ENCODE results near the gene ZNF697.

DNA sequence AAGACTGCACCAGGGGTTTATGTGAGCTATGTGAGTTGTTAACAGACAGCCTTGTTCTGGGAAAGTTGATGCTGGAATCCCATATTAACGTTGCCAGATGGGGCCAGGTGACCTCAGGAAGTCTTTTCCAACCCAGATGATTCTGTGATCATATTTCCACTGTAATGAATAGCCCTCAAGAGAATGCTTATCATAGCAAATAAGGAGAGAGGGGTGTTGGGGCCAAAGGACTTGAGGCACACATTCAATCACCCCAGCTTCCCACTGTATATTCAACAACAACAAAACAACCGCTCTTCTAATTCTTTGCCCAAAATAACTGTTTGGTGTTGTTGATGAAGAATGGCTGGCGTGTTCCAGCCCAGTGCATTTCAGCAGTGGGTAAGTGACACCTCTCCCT is 14.1 kb downstream of the ZNF697 start:
- TF ChIP-seq, protein P1, sequence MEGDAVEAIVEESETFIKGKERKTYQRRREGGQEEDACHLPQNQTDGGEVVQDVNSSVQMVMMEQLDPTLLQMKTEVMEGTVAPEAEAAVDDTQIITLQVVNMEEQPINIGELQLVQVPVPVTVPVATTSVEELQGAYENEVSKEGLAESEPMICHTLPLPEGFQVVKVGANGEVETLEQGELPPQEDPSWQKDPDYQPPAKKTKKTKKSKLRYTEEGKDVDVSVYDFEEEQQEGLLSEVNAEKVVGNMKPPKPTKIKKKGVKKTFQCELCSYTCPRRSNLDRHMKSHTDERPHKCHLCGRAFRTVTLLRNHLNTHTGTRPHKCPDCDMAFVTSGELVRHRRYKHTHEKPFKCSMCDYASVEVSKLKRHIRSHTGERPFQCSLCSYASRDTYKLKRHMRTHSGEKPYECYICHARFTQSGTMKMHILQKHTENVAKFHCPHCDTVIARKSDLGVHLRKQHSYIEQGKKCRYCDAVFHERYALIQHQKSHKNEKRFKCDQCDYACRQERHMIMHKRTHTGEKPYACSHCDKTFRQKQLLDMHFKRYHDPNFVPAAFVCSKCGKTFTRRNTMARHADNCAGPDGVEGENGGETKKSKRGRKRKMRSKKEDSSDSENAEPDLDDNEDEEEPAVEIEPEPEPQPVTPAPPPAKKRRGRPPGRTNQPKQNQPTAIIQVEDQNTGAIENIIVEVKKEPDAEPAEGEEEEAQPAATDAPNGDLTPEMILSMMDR (IDR thresholded peaks at IDR 0.05): no peak
- no peak for TF ChIP-seq POLR2A (IDR thresholded peaks at IDR 0.05)

Measured in breast epithelium (tissue), 3 donors.